HepG2 (cell line): Measurements from ENCODE around the gene OPN5. TPM values are rescaled to one million over a fixed set of nuclear protein-coding genes. Genes with fewer than 3 reads are reported as not detected.

Experiments used
- GABPB1 ChIP-seq: IDR thresholded peaks from 2 replicates; pipeline ENCODE4 v1.6.1; 2016; ENCODE audit warnings: mild to moderate bottlenecking, missing genetic modification reagents, moderate library complexity, missing compliant biosample characterization
- MAFG ChIP-seq: sonication (generic); formaldehyde crosslinking; IDR thresholded peaks from 2 replicates; pipeline ENCODE4 v1.5.1; 2020; ENCODE audit warnings: mild to moderate bottlenecking, missing genetic modification reagents
- PAF1 ChIP-seq: IDR thresholded peaks from 2 replicates; pipeline ENCODE4 v1.6.1; 2016; ENCODE audit warnings: missing genetic modification reagents, missing compliant biosample characterization
- PHB2 ChIP-seq: fragments of 450-650 bp; IDR thresholded peaks from 2 replicates; pipeline ENCODE4 v1.6.1; 2018; ENCODE audit not compliant: partially characterized antibody
- POGZ ChIP-seq: sonication (generic); formaldehyde crosslinking; IDR thresholded peaks from 2 replicates; pipeline ENCODE4 v1.4.0; 2020; ENCODE audit warnings: mild to moderate bottlenecking, missing genetic modification reagents
- RAD21 ChIP-seq: fragments of 450-650 bp; formaldehyde crosslinking; IDR thresholded peaks from 2 replicates; pipeline ENCODE4 v1.5.0; 2020; ENCODE audit warnings: mild to moderate bottlenecking
- SAFB2 ChIP-seq: sonication (generic); formaldehyde crosslinking; IDR thresholded peaks from 2 replicates; pipeline ENCODE4 v1.5.1; 2020; ENCODE audit warnings: missing genetic modification reagents, low read depth, mild to moderate bottlenecking, borderline replicate concordance
- TMF1 ChIP-seq: sonication (generic); formaldehyde crosslinking; IDR thresholded peaks from 2 replicates; pipeline ENCODE4 v1.8.1; 2022; ENCODE audit warnings: low read depth, missing genetic modification reagents
- ZBTB34 ChIP-seq: sonication (generic); formaldehyde crosslinking; IDR thresholded peaks from 2 replicates; pipeline ENCODE4 v1.8.0; 2022; ENCODE audit warnings: mild to moderate bottlenecking, missing genetic modification reagents
- ZEB1 ChIP-seq: IDR thresholded peaks from 2 replicates; pipeline ENCODE4 v1.6.1; 2012; ENCODE audit warnings: mild to moderate bottlenecking, low read depth, inconsistent platforms; ENCODE audit not compliant: insufficient replicate concordance
- ZMYM4 ChIP-seq: sonication (generic); formaldehyde crosslinking; IDR thresholded peaks from 2 replicates; pipeline ENCODE4 v1.8.1; 2023; ENCODE audit warnings: mild to moderate bottlenecking, missing genetic modification reagents
- ZNF335 ChIP-seq: sonication (generic); formaldehyde crosslinking; IDR thresholded peaks from 2 replicates; pipeline ENCODE4 v1.4.0; 2020; ENCODE audit warnings: missing genetic modification reagents
- ZNF572 ChIP-seq: sonication (generic); formaldehyde crosslinking; IDR thresholded peaks from 2 replicates; pipeline ENCODE4 v1.5.1; 2020; ENCODE audit warnings: mild to moderate bottlenecking, missing genetic modification reagents
- ZNF761 ChIP-seq: sonication (generic); formaldehyde crosslinking; conservative IDR thresholded peaks from 2 replicates; pipeline ENCODE4 v1.4.0; 2020; ENCODE audit warnings: mild to moderate bottlenecking, missing genetic modification reagents
- ZXDC ChIP-seq: sonication (generic); formaldehyde crosslinking; IDR thresholded peaks from 2 replicates; pipeline ENCODE4 v1.5.0; 2020; ENCODE audit warnings: mild to moderate bottlenecking, missing genetic modification reagents
- polyA plus RNA-seq, 8 experiments: library from polyadenylated mRNA; depleted of rRNA in 3 of 8; stranded (reverse) in 7 of 8; unstranded in 1 of 8; fragments of >200 nt; fragmentation: Illumina TruSeq in 4 of 8; extraction: Trizol in 4 of 8; gene quantifications; 2 replicates each; pipeline versions ENCODE4 v1.2.1 to v1.2.3, GENCODE V29; 2011 to 2016; ENCODE audit warnings: low read depth in 4 of 8, missing spikeins in 1 of 8, mixed read lengths in 1 of 8; ENCODE audit not compliant: insufficient read depth in 1 of 8
- total RNA-seq, 5 experiments: library from RNA; depleted of rRNA; stranded (reverse); fragments of >200 nt; fragmentation: Illumina TruSeq; extraction: Trizol; gene quantifications; 2 replicates each; pipeline ENCODE4 v1.2.3, GENCODE V29; 2016; ENCODE audit warnings: low read depth in 1 of 5
- TF ChIP-seq, protein P1 (sequence below): IDR thresholded peaks from 2 replicates; pipeline ENCODE4 v1.6.1; 2016
- TF ChIP-seq, protein P2 (sequence below): sonication (generic); formaldehyde crosslinking; conservative IDR thresholded peaks from 2 replicates; pipeline ENCODE4 v1.4.0; 2020; ENCODE audit warnings: missing genetic modification reagents
- TF ChIP-seq, protein P3 (sequence below): sonication (generic); formaldehyde crosslinking; IDR thresholded peaks from 2 replicates; pipeline ENCODE4 v1.5.1; 2020; ENCODE audit warnings: missing genetic modification reagents, mild to moderate bottlenecking, borderline replicate concordance
- TF ChIP-seq, protein P4 (sequence below): sonication (generic); formaldehyde crosslinking; IDR thresholded peaks from 2 replicates; pipeline ENCODE4 v1.5.0; 2020; ENCODE audit warnings: missing genetic modification reagents

The OPN5 gene
- total and polyA plus RNA-seq, 2 of the 13 experiments (the other 11 are each of a cell fraction or from before 2014, with no cell fraction given) = not detected

- TF ChIP-seq, protein P1, sequence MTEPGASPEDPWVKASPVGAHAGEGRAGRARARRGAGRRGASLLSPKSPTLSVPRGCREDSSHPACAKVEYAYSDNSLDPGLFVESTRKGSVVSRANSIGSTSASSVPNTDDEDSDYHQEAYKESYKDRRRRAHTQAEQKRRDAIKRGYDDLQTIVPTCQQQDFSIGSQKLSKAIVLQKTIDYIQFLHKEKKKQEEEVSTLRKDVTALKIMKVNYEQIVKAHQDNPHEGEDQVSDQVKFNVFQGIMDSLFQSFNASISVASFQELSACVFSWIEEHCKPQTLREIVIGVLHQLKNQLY (CRISPR knock-in tag) = no peak
- TF ChIP-seq ZNF335 (CRISPR knock-in tag) = no peak
- no peak for TF ChIP-seq ZXDC (CRISPR knock-in tag)
- TF ChIP-seq, protein P2, sequence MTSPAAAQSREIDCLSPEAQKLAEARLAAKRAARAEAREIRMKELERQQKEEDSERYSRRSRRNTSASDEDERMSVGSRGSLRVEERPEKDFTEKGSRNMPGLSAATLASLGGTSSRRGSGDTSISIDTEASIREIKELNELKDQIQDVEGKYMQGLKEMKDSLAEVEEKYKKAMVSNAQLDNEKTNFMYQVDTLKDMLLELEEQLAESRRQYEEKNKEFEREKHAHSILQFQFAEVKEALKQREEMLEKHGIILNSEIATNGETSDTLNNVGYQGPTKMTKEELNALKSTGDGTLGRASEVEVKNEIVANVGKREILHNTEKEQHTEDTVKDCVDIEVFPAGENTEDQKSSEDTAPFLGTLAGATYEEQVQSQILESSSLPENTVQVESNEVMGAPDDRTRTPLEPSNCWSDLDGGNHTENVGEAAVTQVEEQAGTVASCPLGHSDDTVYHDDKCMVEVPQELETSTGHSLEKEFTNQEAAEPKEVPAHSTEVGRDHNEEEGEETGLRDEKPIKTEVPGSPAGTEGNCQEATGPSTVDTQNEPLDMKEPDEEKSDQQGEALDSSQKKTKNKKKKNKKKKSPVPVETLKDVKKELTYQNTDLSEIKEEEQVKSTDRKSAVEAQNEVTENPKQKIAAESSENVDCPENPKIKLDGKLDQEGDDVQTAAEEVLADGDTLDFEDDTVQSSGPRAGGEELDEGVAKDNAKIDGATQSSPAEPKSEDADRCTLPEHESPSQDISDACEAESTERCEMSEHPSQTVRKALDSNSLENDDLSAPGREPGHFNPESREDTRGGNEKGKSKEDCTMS (CRISPR knock-in tag) = no peak
- TF ChIP-seq, protein P3, sequence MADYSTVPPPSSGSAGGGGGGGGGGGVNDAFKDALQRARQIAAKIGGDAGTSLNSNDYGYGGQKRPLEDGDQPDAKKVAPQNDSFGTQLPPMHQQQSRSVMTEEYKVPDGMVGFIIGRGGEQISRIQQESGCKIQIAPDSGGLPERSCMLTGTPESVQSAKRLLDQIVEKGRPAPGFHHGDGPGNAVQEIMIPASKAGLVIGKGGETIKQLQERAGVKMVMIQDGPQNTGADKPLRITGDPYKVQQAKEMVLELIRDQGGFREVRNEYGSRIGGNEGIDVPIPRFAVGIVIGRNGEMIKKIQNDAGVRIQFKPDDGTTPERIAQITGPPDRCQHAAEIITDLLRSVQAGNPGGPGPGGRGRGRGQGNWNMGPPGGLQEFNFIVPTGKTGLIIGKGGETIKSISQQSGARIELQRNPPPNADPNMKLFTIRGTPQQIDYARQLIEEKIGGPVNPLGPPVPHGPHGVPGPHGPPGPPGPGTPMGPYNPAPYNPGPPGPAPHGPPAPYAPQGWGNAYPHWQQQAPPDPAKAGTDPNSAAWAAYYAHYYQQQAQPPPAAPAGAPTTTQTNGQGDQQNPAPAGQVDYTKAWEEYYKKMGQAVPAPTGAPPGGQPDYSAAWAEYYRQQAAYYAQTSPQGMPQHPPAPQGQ (CRISPR knock-in tag) = no peak
- TF ChIP-seq TMF1 (CRISPR knock-in tag) = no peak
- no peak for TF ChIP-seq PAF1
- TF ChIP-seq ZBTB34 = no peak
- 0 out of 2 replicates have a peak, but pooled peaks have one; percentile 30 for TF ChIP-seq ZNF572 (CRISPR knock-in tag)
- TF ChIP-seq POGZ (CRISPR knock-in tag) = no peak
- TF ChIP-seq ZEB1 = no peak
- TF ChIP-seq ZNF761 (CRISPR knock-in tag) = no peak
- no peak for TF ChIP-seq SAFB2 (CRISPR knock-in tag)
- TF ChIP-seq, protein P4, sequence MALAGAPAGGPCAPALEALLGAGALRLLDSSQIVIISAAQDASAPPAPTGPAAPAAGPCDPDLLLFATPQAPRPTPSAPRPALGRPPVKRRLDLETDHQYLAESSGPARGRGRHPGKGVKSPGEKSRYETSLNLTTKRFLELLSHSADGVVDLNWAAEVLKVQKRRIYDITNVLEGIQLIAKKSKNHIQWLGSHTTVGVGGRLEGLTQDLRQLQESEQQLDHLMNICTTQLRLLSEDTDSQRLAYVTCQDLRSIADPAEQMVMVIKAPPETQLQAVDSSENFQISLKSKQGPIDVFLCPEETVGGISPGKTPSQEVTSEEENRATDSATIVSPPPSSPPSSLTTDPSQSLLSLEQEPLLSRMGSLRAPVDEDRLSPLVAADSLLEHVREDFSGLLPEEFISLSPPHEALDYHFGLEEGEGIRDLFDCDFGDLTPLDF (CRISPR knock-in tag) = no peak
- peak; percentile 50 for TF ChIP-seq RAD21 (CRISPR knock-in tag)
- no peak for TF ChIP-seq MAFG (CRISPR knock-in tag)
- 0 out of 2 replicates have a peak, but pooled peaks have one; percentile 21 for TF ChIP-seq ZMYM4 (CRISPR knock-in tag)
- TF ChIP-seq PHB2 = no peak
- no peak for TF ChIP-seq GABPB1 (CRISPR knock-in tag)
Observed at GRCh38 chr6:47780510-47781356, 1.1 kb upstream of the OPN5 start (continued).
